VCaP (cell line): Measurements from ENCODE around the gene KRTAP4-8.
"Not testable (repeated sequence)": the region's sequence is repeated elsewhere in the genome, so short reads cannot be mapped to it uniquely, and the experiment has no call there.

Experiments
- H3K27ac ChIP-seq: fragments of 450-650 bp; 2 replicates; pipeline ENCODE4 v1.5.1; 2017
- CTCF ChIP-seq: fragments of 450-650 bp; conservative IDR thresholded peaks from 2 replicates; pipeline ENCODE4 v1.5.1; 2017; ENCODE audit warnings: mild to moderate bottlenecking, moderate library complexity

KRTAP4-8 gene

GRCh38 chr17:41131979-41132378 is 34.0 kb upstream of the KRTAP4-8 start:
- no peak overlapping the region for H3K27ac ChIP-seq
- TF ChIP-seq CTCF: no peak

- no peak overlapping the region for H3K27ac ChIP-seq
- TF ChIP-seq CTCF: no peak
Measured at GRCh38 chr17:41127371-41127770, 29.4 kb upstream of the KRTAP4-8 start.

GRCh38 chr17:41126412-41126811 is 28.5 kb upstream of the KRTAP4-8 start:
- TF ChIP-seq CTCF: no peak
- no peak overlapping the region for H3K27ac ChIP-seq

GRCh38 chr17:41125064-41125463 is 27.1 kb upstream of the KRTAP4-8 start:
- TF ChIP-seq CTCF: no peak
- no peak overlapping the region for H3K27ac ChIP-seq

GRCh38 chr17:41123991-41124371 is 26.0 kb upstream of the KRTAP4-8 start, which contains the start of gene KRTAP4-12:
Gene KRTAP4-12 (minus strand): TSS chr17:41124182. CDS start chr17:41124122, 60 bp downstream.
- H3K27ac ChIP-seq: not testable (repeated sequence)

- not testable (repeated sequence) for H3K27ac ChIP-seq
Measured at GRCh38 chr17:41123292-41123990, 25.5 kb upstream of the KRTAP4-8 start.

GRCh38 chr17:41121742-41122141 is 23.8 kb upstream of the KRTAP4-8 start:
- no peak overlapping the region for H3K27ac ChIP-seq
- no peak for TF ChIP-seq CTCF

- not testable (repeated sequence) for H3K27ac ChIP-seq
Measured at GRCh38 chr17:41119696-41120690, 22.1 kb upstream of the KRTAP4-8 start.

GRCh38 chr17:41118721-41119120 is 20.8 kb upstream of the KRTAP4-8 start:
- TF ChIP-seq CTCF: no peak
- no peak overlapping the region for H3K27ac ChIP-seq

- H3K27ac ChIP-seq: not testable (repeated sequence)
Measured at GRCh38 chr17:41117846-41118386, 20.0 kb upstream of the KRTAP4-8 start, which contains the start of gene KRTAP4-11. Gene KRTAP4-11 (minus strand): TSS chr17:41118373. CDS start chr17:41118315, 58 bp downstream.
